Fibroblast of lung (primary cell): ENCODE measurements around the gene ZDHHC3. TPM values are rescaled to one million over a fixed set of nuclear protein-coding genes. Genes with fewer than 3 reads are reported as not detected.

Experiments
- DNase-seq, 2 donors: peaks; one replicate each; pipeline versions ENCODE4 v3.0.0 to v3.0.0-alpha.2; 2010; ENCODE audit warnings: low read depth in 2 of 2
- H2AFZ ChIP-seq: 2 replicates; pipeline ENCODE4 v1.5.1; 2012; ENCODE audit warnings: low read length, control low read depth, inconsistent platforms
- H3K27ac ChIP-seq: 2 replicates; pipeline ENCODE4 v1.5.1; 2011; ENCODE audit warnings: low read length, control low read depth; ENCODE audit not compliant: insufficient read depth
- H3K27me3 ChIP-seq: 2 replicates; pipeline ENCODE4 v1.5.1; 2011; ENCODE audit warnings: mild to moderate bottlenecking, low read length; ENCODE audit not compliant: control insufficient read depth, insufficient read depth
- H3K36me3 ChIP-seq: 2 replicates; pipeline ENCODE4 v1.5.1; 2011; ENCODE audit warnings: low read length; ENCODE audit not compliant: control insufficient read depth, insufficient read depth
- H3K4me1 ChIP-seq: 2 replicates; pipeline ENCODE4 v1.5.1; 2011; ENCODE audit warnings: low read length; ENCODE audit not compliant: control insufficient read depth, insufficient read depth; ENCODE audit errors: extremely low read depth
- H3K4me2 ChIP-seq: 2 replicates; pipeline ENCODE4 v1.5.1; 2011; ENCODE audit warnings: low read length, control low read depth; ENCODE audit not compliant: insufficient read depth; ENCODE audit errors: extremely low read depth
- H3K4me3 ChIP-seq, 4 experiments: fragments of 200-600 bp in 1 of 4; sonication (generic) in 1 of 4; replicated peaks in 1 of 4; 2 replicates each; pipeline ENCODE4 v1.5.1; 2011 to 2016; ENCODE audit warnings: low read length in 4 of 4, low read depth in 3 of 4, mild to moderate bottlenecking in 3 of 4, control low read depth in 2 of 4, inconsistent platforms in 1 of 4, mixed read lengths in 1 of 4; ENCODE audit not compliant: insufficient read depth in 1 of 4; ENCODE audit errors: control extremely low read depth in 1 of 4
- H3K79me2 ChIP-seq: 2 replicates; pipeline ENCODE4 v1.5.1; 2012; ENCODE audit warnings: mild to moderate bottlenecking, low read length, inconsistent platforms; ENCODE audit not compliant: control insufficient read depth, insufficient read depth
- H3K9ac ChIP-seq: 2 replicates; pipeline ENCODE4 v1.5.1; 2011; ENCODE audit warnings: mild to moderate bottlenecking, low read length, control low read depth; ENCODE audit not compliant: insufficient read depth
- H3K9me3 ChIP-seq: 2 replicates; pipeline ENCODE4 v1.5.1; 2012; ENCODE audit warnings: low read depth, low read length; ENCODE audit not compliant: control insufficient read depth, insufficient read depth
- H4K20me1 ChIP-seq: 2 replicates; pipeline ENCODE4 v1.5.1; 2011; ENCODE audit warnings: low read length; ENCODE audit not compliant: control insufficient read depth, insufficient read depth; ENCODE audit errors: extremely low read depth
- EZH2 ChIP-seq: IDR thresholded peaks from 2 replicates; pipeline ENCODE4 v1.5.1; 2012; ENCODE audit warnings: low read length, control low read depth, mild to moderate bottlenecking; ENCODE audit errors: missing control alignments
- polyA plus RNA-seq, 2 donors: library from polyadenylated mRNA; depleted of rRNA in 1 of 2; stranded (reverse) in 1 of 2; unstranded in 1 of 2; fragments of >200 nt; gene quantifications; 2 replicates each; pipeline ENCODE4 v1.2.1, GENCODE V29; 2011 to 2012; ENCODE audit warnings: missing spikeins in 1 of 2
- total RNA-seq: library from RNA; depleted of rRNA; stranded (reverse); fragments of >200 nt; gene quantifications from 2 replicates; pipeline ENCODE4 v1.2.1, GENCODE V29; 2014
- TF ChIP-seq, protein P1 (sequence below), 2 donors: IDR thresholded peaks in 1 of 2; conservative IDR thresholded peaks in 1 of 2; 1 replicate in 1 of 2; 2 replicates in 1 of 2; pipeline ENCODE4 v1.5.1; 2011 to 2012; ENCODE audit warnings: low read length in 2 of 2, control low read depth in 1 of 2, inconsistent platforms in 1 of 2, low read depth in 1 of 2, mild to moderate bottlenecking in 1 of 2

The ZDHHC3 gene
- total and polyA plus RNA-seq, 2 donors (not counting 1 experiment from before 2014, with no cell fraction given), result 53.2 to 126 TPM

DNA sequence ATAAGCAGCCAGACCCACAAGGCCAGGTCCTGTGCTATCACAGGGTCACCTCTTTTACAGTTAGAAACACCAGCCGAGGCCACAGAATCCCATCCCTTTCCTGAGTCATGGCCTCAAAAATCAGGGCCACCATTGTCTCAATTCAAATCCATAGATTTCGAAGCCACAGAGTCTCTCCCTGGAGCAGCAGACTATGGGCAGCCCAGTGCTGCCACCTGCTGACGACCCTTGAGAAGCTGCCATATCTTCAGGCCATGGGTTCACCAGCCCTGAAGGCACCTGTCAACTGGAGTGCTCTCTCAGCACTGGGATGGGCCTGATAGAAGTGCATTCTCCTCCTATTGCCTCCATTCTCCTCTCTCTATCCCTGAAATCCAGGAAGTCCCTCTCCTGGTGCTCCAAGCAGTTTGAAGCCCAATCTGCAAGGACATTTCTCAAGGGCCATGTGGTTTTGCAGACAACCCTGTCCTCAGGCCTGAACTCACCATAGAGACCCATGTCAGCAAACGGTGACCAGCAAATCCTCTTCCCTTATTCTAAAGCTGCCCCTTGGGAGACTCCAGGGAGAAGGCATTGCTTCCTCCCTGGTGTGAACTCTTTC is 62.0 kb downstream of the ZDHHC3 start:
- DNase-seq, result peak; percentile 49 to 74
- no peak overlapping the region for H3K9ac ChIP-seq
- no peaks in the 10 kb centered on the region for H3K4me1 ChIP-seq
- H3K9me3 ChIP-seq, result no peaks in the 10 kb centered on the region
- peaks cover 3% of the 10 kb centered on the region for H3K27me3 ChIP-seq
- H3K4me3 ChIP-seq, result no peak overlapping the region
- H3K79me2 ChIP-seq, result no peaks in the 10 kb centered on the region
- H4K20me1 ChIP-seq, result no peaks in the 10 kb centered on the region
- no peak overlapping the region for H2AFZ ChIP-seq
- TF ChIP-seq, protein P1, sequence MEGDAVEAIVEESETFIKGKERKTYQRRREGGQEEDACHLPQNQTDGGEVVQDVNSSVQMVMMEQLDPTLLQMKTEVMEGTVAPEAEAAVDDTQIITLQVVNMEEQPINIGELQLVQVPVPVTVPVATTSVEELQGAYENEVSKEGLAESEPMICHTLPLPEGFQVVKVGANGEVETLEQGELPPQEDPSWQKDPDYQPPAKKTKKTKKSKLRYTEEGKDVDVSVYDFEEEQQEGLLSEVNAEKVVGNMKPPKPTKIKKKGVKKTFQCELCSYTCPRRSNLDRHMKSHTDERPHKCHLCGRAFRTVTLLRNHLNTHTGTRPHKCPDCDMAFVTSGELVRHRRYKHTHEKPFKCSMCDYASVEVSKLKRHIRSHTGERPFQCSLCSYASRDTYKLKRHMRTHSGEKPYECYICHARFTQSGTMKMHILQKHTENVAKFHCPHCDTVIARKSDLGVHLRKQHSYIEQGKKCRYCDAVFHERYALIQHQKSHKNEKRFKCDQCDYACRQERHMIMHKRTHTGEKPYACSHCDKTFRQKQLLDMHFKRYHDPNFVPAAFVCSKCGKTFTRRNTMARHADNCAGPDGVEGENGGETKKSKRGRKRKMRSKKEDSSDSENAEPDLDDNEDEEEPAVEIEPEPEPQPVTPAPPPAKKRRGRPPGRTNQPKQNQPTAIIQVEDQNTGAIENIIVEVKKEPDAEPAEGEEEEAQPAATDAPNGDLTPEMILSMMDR (conservative IDR thresholded peaks at IDR 0.05 in 1 of 2, IDR thresholded peaks at IDR 0.05 in 1 of 2; ENCODE audit: low read depth in 1 of 2, low read length in 2 of 2), result peak; percentile 72 to 88
- TF ChIP-seq EZH2, result no peak
- no peak overlapping the region for H3K27ac ChIP-seq
- H3K4me2 ChIP-seq, result no peak overlapping the region
- H3K36me3 ChIP-seq, result peaks cover 2% of the 10 kb centered on the region

DNA sequence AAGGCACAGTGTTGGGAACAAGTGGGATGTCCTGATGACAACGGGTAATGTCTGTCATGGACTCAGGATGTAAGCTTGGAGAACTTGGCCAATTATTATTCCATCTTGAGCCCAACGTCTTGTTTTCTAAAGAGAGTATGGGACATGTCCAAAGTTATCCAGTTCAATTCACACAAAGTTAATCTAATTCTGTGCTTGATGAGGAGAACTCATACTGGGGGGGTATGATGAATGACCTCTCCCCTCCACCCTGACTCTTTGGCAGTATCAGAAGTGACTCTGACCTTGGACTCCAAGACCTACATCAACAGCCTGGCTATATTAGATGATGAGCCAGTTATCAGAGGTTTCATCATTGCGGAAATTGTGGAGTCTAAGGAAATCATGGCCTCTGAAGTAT is 65.3 kb downstream of the ZDHHC3 start:
- Histone ChIP-seq H2AFZ (no peak overlapping the region), H3K27me3 (peaks cover 3% of the 10 kb centered on the region), H3K79me2 (no peaks in the 10 kb centered on the region), H3K4me2 (no peak overlapping the region), H3K27ac (no peak overlapping the region), H4K20me1 (no peaks in the 10 kb centered on the region), H3K4me3 (no peak overlapping the region), H3K4me1 (no peaks in the 10 kb centered on the region), H3K9ac (no peak overlapping the region), H3K9me3 (no peaks in the 10 kb centered on the region), H3K36me3 (no peaks in the 10 kb centered on the region)
- TF ChIP-seq, protein P1 (conservative IDR thresholded peaks at IDR 0.05 in 1 of 2, IDR thresholded peaks at IDR 0.05 in 1 of 2; ENCODE audit: low read depth in 1 of 2, low read length in 2 of 2), result no peak
- TF ChIP-seq EZH2, result no peak
- no peak for DNase-seq

DNA sequence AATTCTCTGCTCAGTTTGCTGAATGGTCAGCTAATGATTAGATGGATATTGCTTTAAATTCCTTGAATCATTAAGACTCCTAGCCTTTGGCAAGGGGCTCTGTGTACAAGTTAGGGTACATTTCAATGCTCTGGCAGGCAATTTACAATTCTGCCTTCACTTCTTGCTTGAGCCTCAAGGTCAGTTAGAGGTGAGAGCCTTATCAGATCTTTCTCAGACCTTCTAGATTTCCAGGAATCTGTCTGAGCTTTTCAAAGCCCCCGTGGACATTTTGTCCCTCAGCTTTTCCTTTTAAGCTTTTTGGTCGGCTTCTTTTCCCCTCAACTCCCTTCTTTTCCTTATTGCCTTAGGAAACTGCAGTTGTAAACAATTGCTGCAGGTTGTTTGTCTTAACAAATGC is 66.9 kb downstream of the ZDHHC3 start:
- no peak overlapping the region for H3K4me3 ChIP-seq
- peaks cover 3% of the 10 kb centered on the region for H3K27me3 ChIP-seq
- no peaks in the 10 kb centered on the region for H4K20me1 ChIP-seq
- no peak overlapping the region for H3K27ac ChIP-seq
- no peaks in the 10 kb centered on the region for H3K36me3 ChIP-seq
- no peak overlapping the region for H3K4me2 ChIP-seq
- H3K4me1 ChIP-seq, result no peaks in the 10 kb centered on the region
- no peaks in the 10 kb centered on the region for H3K9me3 ChIP-seq
- H3K9ac ChIP-seq, result no peak overlapping the region
- no peak overlapping the region for H2AFZ ChIP-seq
- no peak for TF ChIP-seq EZH2
- TF ChIP-seq, protein P1 (conservative IDR thresholded peaks at IDR 0.05 in 1 of 2, IDR thresholded peaks at IDR 0.05 in 1 of 2; ENCODE audit: low read depth in 1 of 2, low read length in 2 of 2), result no peak
- no peaks in the 10 kb centered on the region for H3K79me2 ChIP-seq
- no peak for DNase-seq
